H9 (cell line): ENCODE measurements around the gene SRXN1. TPM values are rescaled to one million over a fixed set of nuclear protein-coding genes. Genes with fewer than 3 reads are reported as not detected.

Source experiments
- DNase-seq: peaks from one replicate; pipeline ENCODE4 v3.0.0-alpha.2; 2017
- H2AFZ ChIP-seq: one replicate; pipeline ENCODE4 v1.6.1; 2013; ENCODE audit warnings: mild to moderate bottlenecking, low read length, control low read depth, moderate library complexity
- H2AK5ac ChIP-seq: 2 replicates; pipeline ENCODE4 v1.6.1; 2013; ENCODE audit warnings: low read length, control low read depth, mixed read lengths; ENCODE audit not compliant: insufficient read length
- H2BK120ac ChIP-seq: one replicate; pipeline ENCODE4 v1.6.1; 2013; ENCODE audit warnings: low read depth, mild to moderate bottlenecking, low read length, control low read depth, inconsistent platforms; ENCODE audit not compliant: poor library complexity, severe bottlenecking
- H2BK12ac ChIP-seq: 2 replicates; pipeline ENCODE4 v1.6.1; 2013; ENCODE audit warnings: low read length, control low read depth, mixed read lengths, low read depth; ENCODE audit not compliant: insufficient read length
- H2BK15ac ChIP-seq: 2 replicates; pipeline ENCODE4 v1.6.1; 2013; ENCODE audit warnings: low read depth, low read length, control low read depth
- H2BK20ac ChIP-seq: one replicate; pipeline ENCODE4 v1.6.1; 2013; ENCODE audit warnings: low read depth, mild to moderate bottlenecking, low read length, control low read depth, inconsistent platforms; ENCODE audit not compliant: poor library complexity, severe bottlenecking
- H2BK5ac ChIP-seq: 2 replicates; pipeline ENCODE4 v1.6.1; 2013; ENCODE audit warnings: low read length, control low read depth, mixed read lengths; ENCODE audit not compliant: insufficient read length
- H3K14ac ChIP-seq: 2 replicates; pipeline ENCODE4 v1.6.1; 2013; ENCODE audit warnings: low read length, control low read depth; ENCODE audit not compliant: insufficient read depth
- H3K18ac ChIP-seq: 2 replicates; pipeline ENCODE4 v1.6.1; 2013; ENCODE audit warnings: low read depth, mild to moderate bottlenecking, mixed read lengths, low read length, control low read depth; ENCODE audit not compliant: insufficient read length
- H3K23ac ChIP-seq: 2 replicates; pipeline ENCODE4 v1.6.1; 2013; ENCODE audit warnings: low read length, control low read depth, mixed read lengths, low read depth; ENCODE audit not compliant: insufficient read length
- H3K23me2 ChIP-seq: 2 replicates; pipeline ENCODE4 v1.6.1; 2013; ENCODE audit warnings: low read depth, mild to moderate bottlenecking, mixed read lengths, low read length, control low read depth; ENCODE audit not compliant: insufficient read length, poor library complexity, severe bottlenecking
- H3K27ac ChIP-seq: 2 replicates; pipeline ENCODE4 v1.5.1; 2013; ENCODE audit warnings: low read length, control low read depth, mixed read lengths, low read depth; ENCODE audit not compliant: insufficient read length
- H3K27me3 ChIP-seq: 2 replicates; pipeline ENCODE4 v1.6.1; 2013; ENCODE audit warnings: low read length, control low read depth, inconsistent platforms; ENCODE audit not compliant: insufficient read depth
- H3K4ac ChIP-seq: 2 replicates; pipeline ENCODE4 v1.6.1; 2013; ENCODE audit warnings: low read depth, mild to moderate bottlenecking, control low read depth, inconsistent platforms, low read length, moderate library complexity
- H3K4me1 ChIP-seq: 2 replicates; pipeline ENCODE4 v1.6.1; 2013; ENCODE audit warnings: low read length, control low read depth, inconsistent platforms; ENCODE audit not compliant: insufficient read depth
- H3K4me2 ChIP-seq: 2 replicates; pipeline ENCODE4 v1.6.1; 2013; ENCODE audit warnings: low read length, control low read depth, mixed read lengths; ENCODE audit not compliant: insufficient read length, insufficient read depth
- H3K56ac ChIP-seq: 2 replicates; pipeline ENCODE4 v1.6.1; 2013; ENCODE audit warnings: low read depth, mild to moderate bottlenecking, mixed read lengths, low read length, control low read depth; ENCODE audit not compliant: insufficient read length
- H3K79me1 ChIP-seq: 2 replicates; pipeline ENCODE4 v1.6.1; 2013; ENCODE audit warnings: low read depth, mild to moderate bottlenecking, moderate library complexity, low read length, control low read depth, inconsistent platforms; ENCODE audit not compliant: insufficient read depth, poor library complexity, severe bottlenecking
- H3K79me2 ChIP-seq: 2 replicates; pipeline ENCODE4 v1.6.1; 2013; ENCODE audit warnings: low read length, control low read depth, inconsistent platforms; ENCODE audit not compliant: insufficient read depth
- H3K9ac ChIP-seq: 2 replicates; pipeline ENCODE4 v1.6.1; 2013; ENCODE audit warnings: low read length, control low read depth, mixed read lengths; ENCODE audit not compliant: insufficient read length; ENCODE audit errors: extremely low read depth
- H3K9me3 ChIP-seq: one replicate; pipeline ENCODE4 v1.6.1; 2013; ENCODE audit warnings: low read depth, low read length, inconsistent platforms; ENCODE audit not compliant: control insufficient read depth
- H3T11ph ChIP-seq: one replicate; pipeline ENCODE4 v1.6.1; 2013; ENCODE audit warnings: mild to moderate bottlenecking, low read length, control low read depth, inconsistent platforms
- H4K20me1 ChIP-seq: one replicate; pipeline ENCODE4 v1.6.1; 2013; ENCODE audit not compliant: control insufficient read depth, insufficient read length, insufficient read depth
- H4K5ac ChIP-seq: 2 replicates; pipeline ENCODE4 v1.6.1; 2013; ENCODE audit warnings: low read depth, mild to moderate bottlenecking, mixed read lengths, low read length, control low read depth; ENCODE audit not compliant: insufficient read length
- H4K8ac ChIP-seq: replicated peaks from 2 replicates; pipeline ENCODE4 v1.6.1; 2013; ENCODE audit warnings: low read length, control low read depth, mixed read lengths, low read depth; ENCODE audit not compliant: insufficient read length
- H4K91ac ChIP-seq: 2 replicates; pipeline ENCODE4 v1.6.1; 2013; ENCODE audit warnings: low read depth, mild to moderate bottlenecking, moderate library complexity, mixed read lengths, low read length, control low read depth; ENCODE audit not compliant: insufficient read length
- H3K27ac Mint-ChIP-seq, 3 experiments: 2 replicates in 2 of 3; 3 replicates in 1 of 3; pipeline ENCODE4 v1.8.0; 2020 to 2021; ENCODE audit warnings: mixed read lengths in 3 of 3, mild to moderate bottlenecking in 1 of 3, moderate library complexity in 1 of 3
- H3K27me3 Mint-ChIP-seq: 2 replicates; pipeline ENCODE4 v1.8.0; 2021; ENCODE audit warnings: low read depth, mild to moderate bottlenecking, moderate library complexity, mixed read lengths
- H3K36me3 Mint-ChIP-seq, 3 experiments: 2 replicates in 2 of 3; 3 replicates in 1 of 3; pipeline ENCODE4 v1.8.0; 2020 to 2021; ENCODE audit warnings: low read depth in 3 of 3, mixed read lengths in 3 of 3; ENCODE audit not compliant: insufficient read depth in 1 of 3
- H3K4me1 Mint-ChIP-seq, 2 experiments: 2 replicates each; pipeline ENCODE4 v1.8.0; 2020; ENCODE audit warnings: mixed read lengths in 2 of 2
- H3K4me3 Mint-ChIP-seq, 2 experiments: 2 replicates in 1 of 2; 3 replicates in 1 of 2; pipeline ENCODE4 v1.8.0; 2020 to 2021; ENCODE audit warnings: mild to moderate bottlenecking in 2 of 2, mixed read lengths in 2 of 2, moderate library complexity in 1 of 2
- H3K9me3 Mint-ChIP-seq, 2 experiments: 2 replicates in 1 of 2; 3 replicates in 1 of 2; pipeline ENCODE4 v1.8.0; 2020; ENCODE audit warnings: mild to moderate bottlenecking in 2 of 2, mixed read lengths in 2 of 2, moderate library complexity in 1 of 2
- WGBS: extraction: QIAGEN DNeasy Blood & Tissue Kit; methylation state at CpG from one replicate; pipeline ENCODE4 v1.1.7; 2013; ENCODE audit warnings: missing lambda C conversion rate, low lambda C conversion rate, mixed read lengths; ENCODE audit not compliant: insufficient read length; ENCODE audit errors: extremely low coverage; 5-methylcytosine and 5-hydroxymethylcytosine counted together
- total RNA-seq: library from RNA; stranded (reverse); gene quantifications from 2 replicates; pipeline ENCODE4 v1.2.1, GENCODE V29; 2021
- TF ChIP-seq, protein P1 (sequence below): fragments of 200-600 bp; sonication (generic); conservative IDR thresholded peaks from 3 replicates; pipeline ENCODE4 v1.8.0; 2021; ENCODE audit warnings: antibody characterized with exemption, mild to moderate bottlenecking

SRXN1 gene
- total RNA-seq, 1 experiment from 2014 or later, result 25.7 TPM

DNA sequence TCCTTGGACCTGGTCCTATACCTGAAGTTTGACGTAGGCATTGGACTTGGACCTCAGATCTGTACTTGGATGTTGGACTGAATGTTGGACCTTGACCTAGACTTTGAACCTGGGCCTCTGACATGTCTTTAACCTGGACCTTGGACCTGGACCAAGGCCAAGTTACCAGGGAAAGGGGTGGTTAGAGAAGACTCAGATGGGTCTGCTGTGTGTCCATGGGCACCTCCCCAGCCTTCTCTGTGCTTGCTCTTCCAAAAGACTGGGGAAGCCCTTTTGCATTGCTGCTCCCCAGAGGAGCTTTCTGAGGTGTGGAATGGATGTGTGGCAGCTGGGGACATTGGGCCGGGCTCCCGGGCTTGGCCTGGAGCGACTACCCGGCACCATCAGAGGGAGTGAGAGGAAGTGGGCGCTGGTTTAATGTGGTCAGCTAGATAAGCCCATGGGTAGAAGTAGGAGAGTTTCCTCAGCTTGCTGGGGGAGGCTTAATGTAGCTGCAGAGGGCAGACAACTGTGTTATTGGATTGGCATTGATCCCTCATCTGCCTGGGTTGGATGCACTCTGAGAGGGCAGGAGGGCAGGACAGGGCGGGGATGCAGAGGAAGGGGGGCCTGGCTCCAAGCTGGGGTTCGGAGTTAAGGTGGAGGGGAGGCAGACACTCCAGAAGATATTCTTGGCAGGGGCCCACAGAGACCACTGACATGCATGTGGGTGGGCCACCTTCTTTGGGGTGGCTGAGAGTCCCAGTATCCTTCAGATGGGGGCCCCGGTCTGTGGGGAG, 18.4 kb upstream of the SRXN1 start:
- no peak overlapping the region for H3K9ac ChIP-seq
- Mint-ChIP-seq H3K4me3 (peak overlapping the region in 1 of 2 experiments; percentile 55; a peak in 1 of 5 replicates), H3K27me3 (peaks cover 41% of the 10 kb centered on the region), H3K9me3 (peaks cover 0 to 4% of the 10 kb centered on the region in 2 experiments; a peak in 1 of 5 replicates), H3K4me1 (peaks cover 27 to 68% of the 10 kb centered on the region in 2 experiments), H3K27ac (no peak overlapping the region), H3K36me3 (no peaks in the 10 kb centered on the region; a peak in 1 of 7 replicates)
- no peaks in the 10 kb centered on the region for H3K79me1 ChIP-seq
- no peak for DNase-seq
- peaks cover 13% of the 10 kb centered on the region for H3K23me2 ChIP-seq
- H4K20me1 ChIP-seq, result no peaks in the 10 kb centered on the region
- H3K4me1 ChIP-seq, result no peaks in the 10 kb centered on the region; the same call in 1 of the 2 replicates
- H2BK120ac ChIP-seq, result no peak overlapping the region
- no peak overlapping the region for H2BK20ac ChIP-seq
- H3K14ac ChIP-seq, result no peak overlapping the region
- no peak overlapping the region for H2BK15ac ChIP-seq
- no peak overlapping the region for H4K91ac ChIP-seq
- no peaks in the 10 kb centered on the region for H3K79me2 ChIP-seq
- no peak overlapping the region for H2BK5ac ChIP-seq
- H3K27ac ChIP-seq, result no peak overlapping the region
- no peak overlapping the region for H2AFZ ChIP-seq
- no peak overlapping the region for H2AK5ac ChIP-seq
- no peak overlapping the region for H2BK12ac ChIP-seq
- no peak overlapping the region for H3K18ac ChIP-seq
- H4K5ac ChIP-seq, result no peak overlapping the region
- TF ChIP-seq, protein P1, sequence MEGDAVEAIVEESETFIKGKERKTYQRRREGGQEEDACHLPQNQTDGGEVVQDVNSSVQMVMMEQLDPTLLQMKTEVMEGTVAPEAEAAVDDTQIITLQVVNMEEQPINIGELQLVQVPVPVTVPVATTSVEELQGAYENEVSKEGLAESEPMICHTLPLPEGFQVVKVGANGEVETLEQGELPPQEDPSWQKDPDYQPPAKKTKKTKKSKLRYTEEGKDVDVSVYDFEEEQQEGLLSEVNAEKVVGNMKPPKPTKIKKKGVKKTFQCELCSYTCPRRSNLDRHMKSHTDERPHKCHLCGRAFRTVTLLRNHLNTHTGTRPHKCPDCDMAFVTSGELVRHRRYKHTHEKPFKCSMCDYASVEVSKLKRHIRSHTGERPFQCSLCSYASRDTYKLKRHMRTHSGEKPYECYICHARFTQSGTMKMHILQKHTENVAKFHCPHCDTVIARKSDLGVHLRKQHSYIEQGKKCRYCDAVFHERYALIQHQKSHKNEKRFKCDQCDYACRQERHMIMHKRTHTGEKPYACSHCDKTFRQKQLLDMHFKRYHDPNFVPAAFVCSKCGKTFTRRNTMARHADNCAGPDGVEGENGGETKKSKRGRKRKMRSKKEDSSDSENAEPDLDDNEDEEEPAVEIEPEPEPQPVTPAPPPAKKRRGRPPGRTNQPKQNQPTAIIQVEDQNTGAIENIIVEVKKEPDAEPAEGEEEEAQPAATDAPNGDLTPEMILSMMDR, result no peak
- no peak overlapping the region for H3K23ac ChIP-seq
- no peak overlapping the region for H3K4ac ChIP-seq
- H3T11ph ChIP-seq, result no peak overlapping the region
- H4K8ac ChIP-seq, result no peak overlapping the region
- H3K27me3 ChIP-seq, result peaks cover 2% of the 10 kb centered on the region; the same call in 1 of the 2 replicates
- no CpG with 5 or more reads among the region's 9 CpGs for WGBS
- no peaks in the 10 kb centered on the region for H3K9me3 ChIP-seq
- no peak overlapping the region for H3K56ac ChIP-seq
- no peak overlapping the region for H3K4me2 ChIP-seq
